BLaER1 treated with 17β-estradiol and CSF1 and Interleukin-3, amounts not matched to agents 10 nM and 100 nM (cell line): ENCODE measurements around the gene NEIL3.

Experiments used
- H3K27ac ChIP-seq, 11 experiments: shearing (Covaris generic); formaldehyde crosslinking; 2 replicates each; pipeline ENCODE4 v1.8.1; 2022
- H3K27me3 ChIP-seq, 11 experiments: shearing (Covaris generic); formaldehyde crosslinking; 2 replicates each; pipeline ENCODE4 v1.8.1; 2022
- H3K36me3 ChIP-seq, 11 experiments: shearing (Covaris generic); formaldehyde crosslinking; 2 replicates each; pipeline ENCODE4 v1.8.1; 2022
- H3K4me1 ChIP-seq, 10 experiments: shearing (Covaris generic); formaldehyde crosslinking; 2 replicates each; pipeline ENCODE4 v1.8.1; 2022
- H3K4me2 ChIP-seq, 11 experiments: shearing (Covaris generic); formaldehyde crosslinking; 2 replicates each; pipeline ENCODE4 v1.8.1; 2022
- H3K4me3 ChIP-seq, 10 experiments: shearing (Covaris generic); formaldehyde crosslinking; 2 replicates each; pipeline ENCODE4 v1.8.1; 2022
- H3K9ac ChIP-seq, 11 experiments: shearing (Covaris generic); formaldehyde crosslinking; 2 replicates each; pipeline ENCODE4 v1.8.1; 2022
- H3K9me3 ChIP-seq, 11 experiments: shearing (Covaris generic); formaldehyde crosslinking; replicated peaks in 1 of 11; 2 replicates each; pipeline ENCODE4 v1.8.1; 2022
- H4K20me1 ChIP-seq, 11 experiments: shearing (Covaris generic); formaldehyde crosslinking; 2 replicates each; pipeline ENCODE4 v1.8.1; 2022
- Cebpa-rat ChIP-seq, 11 experiments: shearing (Covaris generic); IDR thresholded peaks; 2 replicates each; pipeline ENCODE4 v1.8.1; 2022

NEIL3 gene

DNA sequence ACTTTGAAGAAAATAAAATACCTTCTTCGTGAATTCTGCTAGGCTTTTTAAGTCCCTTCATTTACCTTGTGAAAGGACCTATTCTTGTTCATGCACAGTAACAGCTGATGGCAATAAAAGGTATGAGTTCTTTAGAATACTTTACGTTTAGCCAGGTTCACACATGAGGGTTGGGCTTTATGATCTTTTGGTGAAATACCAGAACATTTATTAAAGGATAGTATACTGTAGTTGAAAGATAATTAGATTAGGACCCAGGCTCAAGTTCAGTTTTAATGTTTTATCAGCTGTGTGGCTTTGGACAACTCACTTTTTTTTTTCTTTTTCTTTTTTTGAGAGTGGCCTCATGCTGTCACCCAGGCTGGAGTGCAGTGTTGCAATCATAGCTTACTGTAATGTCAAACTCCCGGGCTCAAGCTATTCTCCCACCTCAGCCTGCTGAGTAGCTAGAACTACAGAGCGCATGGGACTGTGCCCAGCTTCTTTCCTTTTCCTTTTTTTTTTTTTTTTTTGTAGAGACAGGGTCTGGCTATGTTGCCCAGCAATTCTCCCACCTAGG, 28.2 kb upstream of the NEIL3 start:
- Histone ChIP-seq H3K36me3 (no peaks in the 10 kb centered on the region), H3K9me3 (no peaks in the 10 kb centered on the region), H3K4me3 (no peak overlapping the region), H3K4me1 (no peaks in the 10 kb centered on the region), H3K4me2 (no peak overlapping the region), H4K20me1 (no peaks in the 10 kb centered on the region), H3K27ac (no peak overlapping the region), H3K9ac (no peak overlapping the region), H3K27me3 (no peaks in the 10 kb centered on the region)
- no peak for TF ChIP-seq Cebpa-rat (IDR thresholded peaks at IDR 0.05)

GRCh38 chr4:177282284-177282835, 27.3 kb upstream of the NEIL3 start:
- H4K20me1 ChIP-seq = no peaks in the 10 kb centered on the region
- no peak overlapping the region for H3K4me2 ChIP-seq
- no peaks in the 10 kb centered on the region for H3K9me3 ChIP-seq
- no peaks in the 10 kb centered on the region for H3K27me3 ChIP-seq
- TF ChIP-seq Cebpa-rat (IDR thresholded peaks at IDR 0.05) = no peak
- H3K4me1 ChIP-seq = no peaks in the 10 kb centered on the region
- H3K36me3 ChIP-seq = no peaks in the 10 kb centered on the region
- no peak overlapping the region for H3K4me3 ChIP-seq
- H3K27ac ChIP-seq = no peak overlapping the region
- no peak overlapping the region for H3K9ac ChIP-seq

DNA sequence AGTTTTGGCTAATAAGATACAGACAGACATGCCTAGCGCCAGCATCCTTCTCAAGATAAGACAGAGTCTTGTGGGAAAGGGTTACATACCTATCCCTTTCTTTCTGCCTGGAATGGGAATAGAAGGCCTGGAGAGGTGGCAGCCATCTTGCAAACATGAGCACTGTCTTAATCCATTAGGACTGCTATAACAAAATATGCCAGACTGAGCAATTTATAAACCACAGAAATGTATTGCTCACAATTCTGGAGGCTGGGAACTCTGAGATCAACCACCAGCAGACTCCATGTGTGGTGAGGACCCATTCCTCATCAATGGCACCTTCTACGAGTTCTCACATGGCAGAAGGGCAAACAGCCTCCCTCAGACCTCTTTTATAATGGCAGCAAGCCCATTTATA, 26.5 kb upstream of the NEIL3 start:
- Histone ChIP-seq H3K27me3 (no peaks in the 10 kb centered on the region), H3K4me3 (no peak overlapping the region), H3K36me3 (no peaks in the 10 kb centered on the region), H3K4me2 (no peak overlapping the region), H4K20me1 (no peaks in the 10 kb centered on the region), H3K9ac (no peak overlapping the region), H3K4me1 (no peaks in the 10 kb centered on the region), H3K9me3 (no peaks in the 10 kb centered on the region), H3K27ac (no peak overlapping the region)
- no peak for TF ChIP-seq Cebpa-rat (IDR thresholded peaks at IDR 0.05)

DNA sequence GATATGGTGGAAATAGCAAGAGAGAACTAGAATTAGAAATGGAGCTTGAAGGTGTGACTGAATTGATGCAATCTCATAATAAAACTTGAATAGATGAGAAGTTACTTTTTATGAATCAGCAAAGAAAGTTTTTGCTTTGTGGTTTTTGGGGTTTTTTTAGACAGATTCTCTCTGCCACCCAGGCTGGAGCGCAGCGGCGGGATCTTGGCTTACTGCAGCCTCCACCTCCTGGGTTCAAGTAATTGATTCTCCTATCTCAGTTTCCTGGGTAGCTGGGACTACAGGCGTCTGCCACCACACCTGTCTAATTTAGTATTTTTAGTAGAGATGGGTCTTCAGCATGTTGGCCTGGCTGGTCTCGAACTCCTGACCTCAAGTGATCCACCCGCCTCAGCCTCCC, 23.7 kb upstream of the NEIL3 start:
- TF ChIP-seq Cebpa-rat (IDR thresholded peaks at IDR 0.05) = no peak
- Histone ChIP-seq H3K4me3 (no peak overlapping the region), H3K27me3 (no peaks in the 10 kb centered on the region), H3K9ac (no peak overlapping the region), H3K4me1 (no peaks in the 10 kb centered on the region), H3K27ac (no peak overlapping the region), H3K36me3 (no peaks in the 10 kb centered on the region), H4K20me1 (no peaks in the 10 kb centered on the region), H3K4me2 (no peak overlapping the region), H3K9me3 (no peaks in the 10 kb centered on the region)

GRCh38 chr4:177287255-177287654, 22.4 kb upstream of the NEIL3 start:
- Histone ChIP-seq H3K4me1 (no peaks in the 10 kb centered on the region), H3K27ac (no peak overlapping the region), H3K9me3 (no peaks in the 10 kb centered on the region), H3K36me3 (no peaks in the 10 kb centered on the region), H3K4me2 (no peak overlapping the region), H4K20me1 (no peaks in the 10 kb centered on the region), H3K9ac (no peak overlapping the region), H3K4me3 (no peak overlapping the region), H3K27me3 (no peaks in the 10 kb centered on the region)
- TF ChIP-seq Cebpa-rat (IDR thresholded peaks at IDR 0.05) = no peak

GRCh38 chr4:177288335-177288734, 21.3 kb upstream of the NEIL3 start:
- no peak overlapping the region for H3K4me3 ChIP-seq
- no peaks in the 10 kb centered on the region for H3K9me3 ChIP-seq
- no peak for TF ChIP-seq Cebpa-rat (IDR thresholded peaks at IDR 0.05)
- no peaks in the 10 kb centered on the region for H3K36me3 ChIP-seq
- no peaks in the 10 kb centered on the region for H3K4me1 ChIP-seq
- no peak overlapping the region for H3K4me2 ChIP-seq
- no peak overlapping the region for H3K9ac ChIP-seq
- no peak overlapping the region for H3K27ac ChIP-seq
- no peaks in the 10 kb centered on the region for H4K20me1 ChIP-seq
- H3K27me3 ChIP-seq = no peaks in the 10 kb centered on the region

DNA sequence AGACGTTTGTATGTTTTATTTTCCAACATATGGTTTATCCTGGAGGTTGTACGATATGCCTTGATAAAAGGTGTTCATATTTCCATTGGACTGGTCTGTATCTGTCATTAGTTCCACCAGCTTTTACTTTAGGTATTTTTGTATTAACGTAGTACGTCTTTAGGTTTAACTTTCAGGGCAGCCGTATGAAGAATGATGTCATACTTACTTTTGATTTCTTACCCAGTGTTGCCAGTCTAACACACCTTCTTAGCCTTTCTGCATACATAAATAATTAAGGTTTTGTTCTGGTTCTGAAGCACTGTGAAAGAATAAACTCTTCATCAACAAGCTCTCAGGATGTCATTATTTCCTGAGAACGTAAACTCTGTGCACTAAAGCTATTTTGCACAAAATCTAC, 18.9 kb upstream of the NEIL3 start:
- H3K27me3 ChIP-seq = no peaks in the 10 kb centered on the region

DNA sequence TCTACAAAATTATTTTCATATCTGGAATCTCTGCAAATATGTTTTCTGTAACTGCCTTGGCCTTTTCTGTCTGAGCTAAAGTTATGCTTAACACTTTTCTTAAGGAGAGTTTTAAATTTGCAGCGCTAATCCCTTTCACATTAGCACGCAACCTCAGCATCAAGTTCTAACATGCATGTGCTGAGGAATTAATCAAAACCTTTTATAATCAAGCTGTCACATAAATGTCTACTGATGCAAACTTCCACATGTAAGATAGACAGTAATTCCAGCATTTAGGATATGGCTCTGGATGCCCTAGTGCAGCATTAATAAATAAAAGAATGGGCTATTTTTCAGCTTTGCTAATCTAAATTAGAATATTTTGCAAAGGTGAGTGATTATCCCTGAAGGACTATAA, 17.5 kb upstream of the NEIL3 start:
- Histone ChIP-seq H3K4me2 (no peak overlapping the region), H3K27me3 (no peaks in the 10 kb centered on the region), H3K4me3 (no peak overlapping the region), H3K9me3 (peaks cover 3 to 8% (median 4%) of the 10 kb centered on the region in 11 experiments; a peak in 17 of 22 replicates), H4K20me1 (no peaks in the 10 kb centered on the region), H3K4me1 (no peaks in the 10 kb centered on the region), H3K27ac (no peak overlapping the region), H3K36me3 (no peaks in the 10 kb centered on the region), H3K9ac (no peak overlapping the region)
- no peak for TF ChIP-seq Cebpa-rat (IDR thresholded peaks at IDR 0.05)

More for the DNA sequence above, 18.9 kb upstream of the NEIL3 start:
- no peak overlapping the region for H3K4me3 ChIP-seq
- H3K27ac ChIP-seq = no peak overlapping the region
- H4K20me1 ChIP-seq = no peaks in the 10 kb centered on the region
- no peaks in the 10 kb centered on the region for H3K4me1 ChIP-seq
- no peaks in the 10 kb centered on the region for H3K9me3 ChIP-seq
- TF ChIP-seq Cebpa-rat (IDR thresholded peaks at IDR 0.05) = no peak
- H3K4me2 ChIP-seq = no peak overlapping the region
- H3K9ac ChIP-seq = no peak overlapping the region
- H3K36me3 ChIP-seq = no peaks in the 10 kb centered on the region

DNA sequence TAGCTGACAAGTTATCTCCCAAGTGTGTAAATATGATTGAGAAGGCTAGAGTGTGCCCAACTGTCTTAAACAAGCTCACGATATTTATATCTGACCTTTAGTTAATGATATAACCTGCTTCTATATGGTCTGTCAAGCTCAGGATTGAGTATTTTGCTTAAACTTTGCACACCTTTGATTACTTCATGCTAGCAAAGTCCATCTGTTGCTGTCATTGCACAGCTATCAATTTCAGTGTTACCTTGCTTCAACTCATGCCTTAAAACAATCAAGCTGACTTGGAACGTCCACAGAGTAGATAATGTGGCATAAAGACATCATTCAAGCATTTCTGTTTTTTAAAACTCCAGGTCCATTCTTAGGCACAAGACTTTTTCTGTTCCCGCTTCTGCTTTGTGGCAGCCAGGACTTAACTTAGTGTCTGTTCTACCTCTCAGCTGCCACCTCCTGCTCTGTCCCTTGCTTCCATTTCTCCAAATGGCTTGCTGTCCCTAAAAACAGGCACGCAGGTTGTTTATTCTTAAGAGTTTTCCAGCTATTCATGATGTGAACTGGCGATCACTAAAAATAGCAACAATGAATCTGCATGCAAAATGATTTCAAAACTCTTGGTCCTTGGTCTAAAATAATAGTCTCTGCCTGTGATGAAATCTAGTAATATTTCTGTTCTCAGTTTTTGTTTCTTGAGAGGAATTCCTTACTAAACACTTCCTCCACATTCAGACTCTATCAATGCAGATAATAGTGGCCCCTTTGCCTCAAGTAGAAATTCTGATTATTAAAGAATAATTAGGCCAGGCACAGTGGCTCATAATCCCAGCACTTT, 16.3 kb upstream of the NEIL3 start:
- no peak overlapping the region for H3K27ac ChIP-seq
- H3K36me3 ChIP-seq = no peaks in the 10 kb centered on the region
- H3K9me3 ChIP-seq = peaks cover 14 to 21% (median 16%) of the 10 kb centered on the region in 11 experiments
- H3K4me3 ChIP-seq = no peak overlapping the region
- H3K27me3 ChIP-seq = no peaks in the 10 kb centered on the region
- TF ChIP-seq Cebpa-rat (IDR thresholded peaks at IDR 0.05) = no peak
- H3K4me1 ChIP-seq = no peaks in the 10 kb centered on the region
- H4K20me1 ChIP-seq = no peaks in the 10 kb centered on the region
- no peak overlapping the region for H3K9ac ChIP-seq
- H3K4me2 ChIP-seq = no peak overlapping the region
